OCI-LY7 (cell line): ENCODE data around the gene CAPN5.

Experiments used
- EZH2phosphoT487 ChIP-seq: fragments of 200-600 bp; sonication (generic); IDR thresholded peaks from 2 replicates; pipeline ENCODE4 v1.6.1; 2018; ENCODE audit warnings: low read depth, borderline replicate concordance, mild to moderate bottlenecking, mixed run types, antibody characterized with exemption, low read length, moderate library complexity, mixed read lengths
- TF ChIP-seq, protein P1 (sequence below): fragments of 200-600 bp; sonication (generic); conservative IDR thresholded peaks from 2 replicates; pipeline ENCODE4 v1.5.1; 2014; ENCODE audit warnings: mild to moderate bottlenecking, antibody characterized with exemption, low read length, moderate library complexity, mixed read lengths

GRCh38 chr11:77100166-77101042, 33.6 kb downstream of the CAPN5 start:
- TF ChIP-seq, protein P1, sequence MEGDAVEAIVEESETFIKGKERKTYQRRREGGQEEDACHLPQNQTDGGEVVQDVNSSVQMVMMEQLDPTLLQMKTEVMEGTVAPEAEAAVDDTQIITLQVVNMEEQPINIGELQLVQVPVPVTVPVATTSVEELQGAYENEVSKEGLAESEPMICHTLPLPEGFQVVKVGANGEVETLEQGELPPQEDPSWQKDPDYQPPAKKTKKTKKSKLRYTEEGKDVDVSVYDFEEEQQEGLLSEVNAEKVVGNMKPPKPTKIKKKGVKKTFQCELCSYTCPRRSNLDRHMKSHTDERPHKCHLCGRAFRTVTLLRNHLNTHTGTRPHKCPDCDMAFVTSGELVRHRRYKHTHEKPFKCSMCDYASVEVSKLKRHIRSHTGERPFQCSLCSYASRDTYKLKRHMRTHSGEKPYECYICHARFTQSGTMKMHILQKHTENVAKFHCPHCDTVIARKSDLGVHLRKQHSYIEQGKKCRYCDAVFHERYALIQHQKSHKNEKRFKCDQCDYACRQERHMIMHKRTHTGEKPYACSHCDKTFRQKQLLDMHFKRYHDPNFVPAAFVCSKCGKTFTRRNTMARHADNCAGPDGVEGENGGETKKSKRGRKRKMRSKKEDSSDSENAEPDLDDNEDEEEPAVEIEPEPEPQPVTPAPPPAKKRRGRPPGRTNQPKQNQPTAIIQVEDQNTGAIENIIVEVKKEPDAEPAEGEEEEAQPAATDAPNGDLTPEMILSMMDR = no peak
- TF ChIP-seq EZH2phosphoT487 = no peak
